H1 (cell line): ENCODE data around the gene HMGXB3.

ENCODE experiments used
- EZH2 ChIP-seq: fragments of 200-600 bp; sonication (generic); IDR thresholded peaks from 2 replicates; pipeline ENCODE4 v1.7.1; 2012; ENCODE audit warnings: low read depth, mild to moderate bottlenecking, moderate library complexity, low read length, inconsistent platforms; ENCODE audit not compliant: severe bottlenecking
- JUN ChIP-seq: IDR thresholded peaks from 2 replicates; pipeline ENCODE4 v1.6.1; 2011; ENCODE audit warnings: low read depth, mild to moderate bottlenecking, improper control_type of control experiment, low read length
- JUND ChIP-seq: IDR thresholded peaks from 2 replicates; pipeline ENCODE4 v1.6.1; 2011; ENCODE audit warnings: mild to moderate bottlenecking, improper control_type of control experiment, low read length
- TF ChIP-seq, protein P1 (sequence below), 3 experiments: IDR thresholded peaks; 1 replicate in 2 of 3; 2 replicates in 1 of 3; pipeline versions ENCODE4 v1.5.1 to v1.6.1; 2011; ENCODE audit warnings: low read length in 3 of 3, mild to moderate bottlenecking in 3 of 3, inconsistent platforms in 2 of 3, low read depth in 1 of 3, moderate library complexity in 1 of 3; ENCODE audit not compliant: insufficient read depth in 1 of 3; ENCODE audit errors: control extremely low read depth in 1 of 3
- TF ChIP-seq, protein P2 (sequence below): IDR thresholded peaks from 2 replicates; pipeline ENCODE4 v1.6.1; 2012; ENCODE audit warnings: inconsistent platforms

DNA sequence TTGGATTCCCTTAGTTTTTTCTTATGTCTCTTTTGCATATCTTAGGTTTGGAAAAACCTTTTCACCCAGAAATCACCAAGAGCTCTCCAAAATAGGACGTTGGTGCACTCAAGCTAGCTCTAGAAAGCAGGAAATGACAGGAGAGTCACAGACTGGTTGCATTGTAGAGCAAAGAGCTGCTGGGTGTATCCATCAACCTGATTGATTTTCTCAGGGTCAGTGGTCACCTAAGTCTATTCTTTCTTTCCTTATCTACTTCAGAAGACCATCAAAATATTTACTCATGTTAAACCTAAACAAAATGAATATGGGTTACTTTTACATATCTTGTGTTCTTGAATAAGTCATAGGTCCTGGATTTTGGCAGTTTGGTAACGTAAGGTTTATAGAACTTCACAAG lies 25.1 kb upstream of the HMGXB3 start:
- no peak for TF ChIP-seq JUN
- no peak for TF ChIP-seq JUND
- TF ChIP-seq, protein P1, sequence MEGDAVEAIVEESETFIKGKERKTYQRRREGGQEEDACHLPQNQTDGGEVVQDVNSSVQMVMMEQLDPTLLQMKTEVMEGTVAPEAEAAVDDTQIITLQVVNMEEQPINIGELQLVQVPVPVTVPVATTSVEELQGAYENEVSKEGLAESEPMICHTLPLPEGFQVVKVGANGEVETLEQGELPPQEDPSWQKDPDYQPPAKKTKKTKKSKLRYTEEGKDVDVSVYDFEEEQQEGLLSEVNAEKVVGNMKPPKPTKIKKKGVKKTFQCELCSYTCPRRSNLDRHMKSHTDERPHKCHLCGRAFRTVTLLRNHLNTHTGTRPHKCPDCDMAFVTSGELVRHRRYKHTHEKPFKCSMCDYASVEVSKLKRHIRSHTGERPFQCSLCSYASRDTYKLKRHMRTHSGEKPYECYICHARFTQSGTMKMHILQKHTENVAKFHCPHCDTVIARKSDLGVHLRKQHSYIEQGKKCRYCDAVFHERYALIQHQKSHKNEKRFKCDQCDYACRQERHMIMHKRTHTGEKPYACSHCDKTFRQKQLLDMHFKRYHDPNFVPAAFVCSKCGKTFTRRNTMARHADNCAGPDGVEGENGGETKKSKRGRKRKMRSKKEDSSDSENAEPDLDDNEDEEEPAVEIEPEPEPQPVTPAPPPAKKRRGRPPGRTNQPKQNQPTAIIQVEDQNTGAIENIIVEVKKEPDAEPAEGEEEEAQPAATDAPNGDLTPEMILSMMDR (IDR thresholded peaks at IDR 0.05; ENCODE audit: control extremely low read depth in 1 of 3, insufficient read depth in 1 of 3, low read depth in 1 of 3, low read length in 3 of 3): no peak
- TF ChIP-seq, protein P2, sequence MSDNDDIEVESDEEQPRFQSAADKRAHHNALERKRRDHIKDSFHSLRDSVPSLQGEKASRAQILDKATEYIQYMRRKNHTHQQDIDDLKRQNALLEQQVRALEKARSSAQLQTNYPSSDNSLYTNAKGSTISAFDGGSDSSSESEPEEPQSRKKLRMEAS: no peak
- no peak for TF ChIP-seq EZH2
